ENCODE results near the gene TMEM255B.

DNA sequence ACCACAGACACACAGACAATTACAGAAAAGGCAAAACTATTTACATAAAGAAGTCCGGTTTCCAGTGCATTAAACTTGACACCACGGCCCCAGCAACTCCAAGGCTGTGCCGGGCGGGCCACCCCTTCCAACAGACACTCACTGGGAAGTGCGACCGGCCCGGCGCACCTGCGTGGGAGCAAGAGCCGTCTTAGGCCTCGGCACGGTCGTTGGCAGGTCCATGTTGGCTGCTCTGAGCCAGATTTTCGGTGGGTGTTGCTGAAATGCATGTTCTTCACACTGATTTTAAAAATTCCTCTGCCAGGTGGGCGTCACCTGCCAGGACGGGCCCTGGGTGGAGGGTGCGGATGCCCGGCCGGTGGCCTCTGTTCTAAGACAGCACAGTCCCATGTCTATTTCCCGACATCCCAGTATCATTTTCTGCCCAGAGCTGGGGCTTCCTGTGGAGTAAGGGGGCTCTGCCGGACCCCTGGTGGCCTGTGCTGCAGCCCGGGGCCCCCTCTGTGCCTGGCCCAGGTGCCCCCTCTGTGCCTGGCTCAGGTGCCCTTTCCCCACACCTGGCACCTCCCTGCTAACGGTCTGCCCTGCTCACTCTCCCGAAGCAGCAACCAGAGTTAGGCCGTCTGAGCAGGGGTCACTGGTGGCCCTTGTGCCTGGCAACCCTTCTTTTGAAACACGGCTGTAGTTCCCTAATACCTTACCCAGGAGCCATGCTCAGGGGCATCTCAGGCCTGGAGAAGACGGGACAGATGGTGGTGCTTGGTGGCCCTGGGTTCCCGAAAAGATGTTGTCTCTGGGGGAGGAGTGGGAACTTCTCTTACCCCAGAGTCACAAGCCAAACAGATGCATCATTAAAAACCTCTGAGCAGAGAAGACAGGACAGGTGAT lies 9.2 kb downstream of the TMEM255B start:
- TF ChIP-seq, protein P1, sequence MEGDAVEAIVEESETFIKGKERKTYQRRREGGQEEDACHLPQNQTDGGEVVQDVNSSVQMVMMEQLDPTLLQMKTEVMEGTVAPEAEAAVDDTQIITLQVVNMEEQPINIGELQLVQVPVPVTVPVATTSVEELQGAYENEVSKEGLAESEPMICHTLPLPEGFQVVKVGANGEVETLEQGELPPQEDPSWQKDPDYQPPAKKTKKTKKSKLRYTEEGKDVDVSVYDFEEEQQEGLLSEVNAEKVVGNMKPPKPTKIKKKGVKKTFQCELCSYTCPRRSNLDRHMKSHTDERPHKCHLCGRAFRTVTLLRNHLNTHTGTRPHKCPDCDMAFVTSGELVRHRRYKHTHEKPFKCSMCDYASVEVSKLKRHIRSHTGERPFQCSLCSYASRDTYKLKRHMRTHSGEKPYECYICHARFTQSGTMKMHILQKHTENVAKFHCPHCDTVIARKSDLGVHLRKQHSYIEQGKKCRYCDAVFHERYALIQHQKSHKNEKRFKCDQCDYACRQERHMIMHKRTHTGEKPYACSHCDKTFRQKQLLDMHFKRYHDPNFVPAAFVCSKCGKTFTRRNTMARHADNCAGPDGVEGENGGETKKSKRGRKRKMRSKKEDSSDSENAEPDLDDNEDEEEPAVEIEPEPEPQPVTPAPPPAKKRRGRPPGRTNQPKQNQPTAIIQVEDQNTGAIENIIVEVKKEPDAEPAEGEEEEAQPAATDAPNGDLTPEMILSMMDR (IDR thresholded peaks at IDR 0.05 in 2 of 3, conservative IDR thresholded peaks at IDR 0.05 in 1 of 3; ENCODE audit: insufficient read depth in 2 of 3, low read depth in 1 of 3, low read length in 3 of 3): no peak
- TF ChIP-seq ETV5 (CRISPR knock-in tag; IDR thresholded peaks at IDR 0.05; ENCODE audit: low read depth) (no peak), RHOXF2B (CRISPR knock-in tag; conservative IDR thresholded peaks at IDR 0.05) (no peak), SMC3 (conservative IDR thresholded peaks at IDR 0.05; ENCODE audit: insufficient read depth, low read depth, low read length) (no peak), SPI1 (IDR thresholded peaks at IDR 0.05; ENCODE audit: borderline replicate concordance, low read depth, low read length) (no peak), HIVEP1 (CRISPR knock-in tag; IDR thresholded peaks at IDR 0.05) (no peak), FOXM1 (IDR thresholded peaks at IDR 0.05; ENCODE audit: low read depth) (no peak), FOXM1 (CRISPR knock-in tag; IDR thresholded peaks at IDR 0.05; ENCODE audit: low read depth) (no peak), ETV1 (tag; conservative IDR thresholded peaks at IDR 0.05; ENCODE audit: low read depth) (no peak), ZNF146 (CRISPR knock-in tag; IDR thresholded peaks at IDR 0.05; ENCODE audit: unreplicated experiment) (no peak)
